ENCODE results near the gene TMEM26.

The TMEM26 gene

DNA sequence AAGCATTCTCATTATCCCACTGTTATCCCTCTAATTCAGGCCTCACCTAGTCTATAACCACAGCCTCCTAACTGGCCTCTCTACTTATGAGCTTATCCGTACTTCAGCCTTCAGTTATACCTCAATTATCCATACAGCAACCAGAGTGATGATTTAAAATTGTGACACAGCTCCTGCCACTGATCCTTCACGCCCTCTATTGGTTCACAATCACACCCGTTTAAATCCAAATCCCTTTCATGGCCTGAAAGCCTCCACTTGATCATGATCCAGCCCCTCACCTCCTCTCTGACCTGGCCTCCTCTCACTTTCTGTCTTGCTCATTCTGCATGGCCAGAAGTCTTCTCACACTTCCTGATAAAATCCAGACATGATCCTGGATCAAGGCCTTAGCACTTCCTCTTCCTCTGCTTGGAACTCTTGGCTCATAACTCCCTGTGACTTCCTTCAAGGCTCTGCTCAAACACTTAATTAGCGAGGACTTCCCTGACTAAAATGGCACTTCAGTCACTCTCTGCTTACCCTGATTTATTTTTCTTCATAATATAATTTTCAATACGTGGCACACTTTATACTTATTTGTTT lies 19.0 kb upstream of the TMEM26 start:
- Histone ChIP-seq H3K4me1 (ENCODE audit: low read depth, poor library complexity, severe bottlenecking) (no peaks in the 10 kb centered on the region), H2AFZ (ENCODE audit: low read depth) (no peak overlapping the region), H3K4me2 (no peak overlapping the region), H4K20me1 (ENCODE audit: insufficient read depth) (no peaks in the 10 kb centered on the region), H3K9ac (no peak overlapping the region), H3K36me3 (ENCODE audit: insufficient read depth) (no peaks in the 10 kb centered on the region), H3K4me3 (IDR thresholded peaks at IDR 0.05; ENCODE audit: insufficient read depth, low read depth, low read length) (no peak overlapping the region), H3K27me3 (ENCODE audit: insufficient read depth, low read depth) (no peaks in the 10 kb centered on the region), H3K27ac (no peak overlapping the region), H3K79me2 (ENCODE audit: insufficient read depth, low read depth) (no peaks in the 10 kb centered on the region)
- TF ChIP-seq, protein P1, sequence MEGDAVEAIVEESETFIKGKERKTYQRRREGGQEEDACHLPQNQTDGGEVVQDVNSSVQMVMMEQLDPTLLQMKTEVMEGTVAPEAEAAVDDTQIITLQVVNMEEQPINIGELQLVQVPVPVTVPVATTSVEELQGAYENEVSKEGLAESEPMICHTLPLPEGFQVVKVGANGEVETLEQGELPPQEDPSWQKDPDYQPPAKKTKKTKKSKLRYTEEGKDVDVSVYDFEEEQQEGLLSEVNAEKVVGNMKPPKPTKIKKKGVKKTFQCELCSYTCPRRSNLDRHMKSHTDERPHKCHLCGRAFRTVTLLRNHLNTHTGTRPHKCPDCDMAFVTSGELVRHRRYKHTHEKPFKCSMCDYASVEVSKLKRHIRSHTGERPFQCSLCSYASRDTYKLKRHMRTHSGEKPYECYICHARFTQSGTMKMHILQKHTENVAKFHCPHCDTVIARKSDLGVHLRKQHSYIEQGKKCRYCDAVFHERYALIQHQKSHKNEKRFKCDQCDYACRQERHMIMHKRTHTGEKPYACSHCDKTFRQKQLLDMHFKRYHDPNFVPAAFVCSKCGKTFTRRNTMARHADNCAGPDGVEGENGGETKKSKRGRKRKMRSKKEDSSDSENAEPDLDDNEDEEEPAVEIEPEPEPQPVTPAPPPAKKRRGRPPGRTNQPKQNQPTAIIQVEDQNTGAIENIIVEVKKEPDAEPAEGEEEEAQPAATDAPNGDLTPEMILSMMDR (conservative IDR thresholded peaks at IDR 0.05; ENCODE audit: low read depth, low read length): no peak

DNA sequence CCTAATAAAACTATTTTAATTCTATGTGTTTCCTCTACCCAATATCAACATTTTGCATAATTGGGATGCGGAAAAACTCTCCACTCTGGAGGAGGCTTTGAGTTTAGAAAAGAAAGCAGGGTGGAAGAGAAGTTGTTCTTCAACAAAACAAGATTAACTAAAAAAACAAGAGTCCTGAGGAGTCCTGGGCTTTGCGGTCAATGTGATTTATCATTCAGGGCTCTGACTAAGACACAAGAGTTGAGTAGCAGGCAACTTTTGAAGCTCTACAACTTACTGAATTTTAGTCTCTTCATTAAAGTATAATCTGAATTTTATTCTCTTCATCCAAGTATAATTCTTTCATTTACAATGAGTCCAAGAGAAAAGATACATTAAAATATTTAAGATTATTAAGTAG lies 18.3 kb upstream of the TMEM26 start:
- Histone ChIP-seq H3K27me3 (ENCODE audit: insufficient read depth, low read depth) (no peaks in the 10 kb centered on the region), H3K36me3 (ENCODE audit: insufficient read depth) (no peaks in the 10 kb centered on the region), H3K27ac (no peak overlapping the region), H3K4me3 (IDR thresholded peaks at IDR 0.05; ENCODE audit: insufficient read depth, low read depth, low read length) (no peak overlapping the region), H3K79me2 (ENCODE audit: insufficient read depth, low read depth) (no peaks in the 10 kb centered on the region), H4K20me1 (ENCODE audit: insufficient read depth) (no peaks in the 10 kb centered on the region), H3K4me1 (ENCODE audit: low read depth, poor library complexity, severe bottlenecking) (no peaks in the 10 kb centered on the region), H3K4me2 (no peak overlapping the region), H2AFZ (ENCODE audit: low read depth) (no peak overlapping the region), H3K9ac (no peak overlapping the region)
- TF ChIP-seq, protein P1 (conservative IDR thresholded peaks at IDR 0.05; ENCODE audit: low read depth, low read length): no peak

DNA sequence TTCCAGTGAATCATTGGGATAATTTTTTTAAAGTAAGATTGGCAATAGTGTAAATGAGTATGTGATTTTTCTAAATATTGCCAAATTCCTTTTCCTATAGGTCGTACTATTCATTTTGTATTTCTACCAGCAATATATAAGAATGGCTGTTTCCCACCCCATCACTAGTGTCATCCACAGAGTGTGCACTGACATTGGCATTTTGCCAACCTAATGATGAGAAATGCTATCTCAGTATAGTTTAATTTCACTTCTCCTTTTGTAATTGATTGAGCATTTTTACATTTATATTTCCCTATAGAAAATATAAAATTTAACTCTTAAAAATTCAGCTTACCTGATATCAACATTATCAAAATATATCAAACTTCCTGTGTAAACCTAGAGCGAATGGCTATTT lies 17.6 kb upstream of the TMEM26 start:
- H4K20me1 ChIP-seq (ENCODE audit: insufficient read depth): no peaks in the 10 kb centered on the region
- H3K79me2 ChIP-seq (ENCODE audit: insufficient read depth, low read depth): no peaks in the 10 kb centered on the region
- H3K27ac ChIP-seq: no peak overlapping the region
- no peaks in the 10 kb centered on the region for H3K36me3 ChIP-seq (ENCODE audit: insufficient read depth)
- no peak overlapping the region for H3K4me3 ChIP-seq (IDR thresholded peaks at IDR 0.05; ENCODE audit: insufficient read depth, low read depth, low read length)
- H3K9ac ChIP-seq: no peak overlapping the region
- no peaks in the 10 kb centered on the region for H3K4me1 ChIP-seq (ENCODE audit: low read depth, poor library complexity, severe bottlenecking)
- H3K27me3 ChIP-seq (ENCODE audit: insufficient read depth, low read depth): no peaks in the 10 kb centered on the region
- H3K4me2 ChIP-seq: no peak overlapping the region
- no peak overlapping the region for H2AFZ ChIP-seq (ENCODE audit: low read depth)
- TF ChIP-seq, protein P1 (conservative IDR thresholded peaks at IDR 0.05; ENCODE audit: low read depth, low read length): no peak

DNA sequence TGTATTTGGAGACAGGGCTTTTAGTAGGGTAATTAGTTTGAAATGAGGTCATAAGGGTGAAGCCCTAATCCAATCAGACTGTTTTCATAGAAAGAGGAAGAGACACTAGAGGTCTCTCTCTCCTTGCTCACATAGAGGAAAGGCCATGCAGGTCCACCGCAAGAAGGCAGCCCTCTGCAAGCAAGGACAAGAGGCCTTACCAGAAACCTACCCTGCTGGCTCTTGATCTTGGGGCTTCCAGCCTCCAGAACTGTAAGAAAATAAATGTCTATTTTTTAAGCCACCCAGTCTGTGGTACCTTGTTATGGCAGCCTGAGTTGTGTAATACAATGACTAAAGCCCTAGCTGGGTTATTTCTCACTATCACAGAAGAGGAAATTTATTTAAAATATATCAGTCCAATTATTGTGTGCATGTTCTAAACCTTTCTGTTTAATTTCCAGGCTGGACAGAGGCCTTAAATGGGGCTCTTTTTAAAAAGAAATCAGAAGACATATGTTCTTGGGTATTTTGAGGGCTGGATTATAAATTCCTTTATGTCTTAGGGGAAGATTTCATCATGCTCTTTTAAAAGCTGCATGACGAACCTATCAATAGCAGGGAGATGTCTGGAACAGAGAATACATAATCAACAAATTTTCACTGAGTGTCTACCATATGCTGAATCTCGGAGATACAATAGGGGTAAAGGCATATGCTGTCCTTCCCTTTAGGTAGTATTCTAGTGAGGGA lies 12.9 kb upstream of the TMEM26 start:
- H3K9ac ChIP-seq: no peak overlapping the region
- no peaks in the 10 kb centered on the region for H3K27me3 ChIP-seq (ENCODE audit: insufficient read depth, low read depth)
- no peaks in the 10 kb centered on the region for H4K20me1 ChIP-seq (ENCODE audit: insufficient read depth)
- no peak overlapping the region for H3K4me3 ChIP-seq (IDR thresholded peaks at IDR 0.05; ENCODE audit: insufficient read depth, low read depth, low read length)
- H2AFZ ChIP-seq (ENCODE audit: low read depth): no peak overlapping the region
- H3K79me2 ChIP-seq (ENCODE audit: insufficient read depth, low read depth): no peaks in the 10 kb centered on the region
- H3K4me2 ChIP-seq: no peak overlapping the region
- no peaks in the 10 kb centered on the region for H3K36me3 ChIP-seq (ENCODE audit: insufficient read depth)
- no peak overlapping the region for H3K27ac ChIP-seq
- TF ChIP-seq, protein P1 (conservative IDR thresholded peaks at IDR 0.05; ENCODE audit: low read depth, low read length): no peak
- H3K4me1 ChIP-seq (ENCODE audit: low read depth, poor library complexity, severe bottlenecking): no peaks in the 10 kb centered on the region
